Effector memory CD4-positive, alpha-beta T cell (primary cell): Measurements from ENCODE around the gene GPR87.

Experiments
- DNase-seq, 3 donors: peaks; one replicate each; pipeline ENCODE4 v3.0.0-alpha.2; 2020
- H3K27ac ChIP-seq: 2 replicates; pipeline ENCODE4 v1.7.0; 2013; ENCODE audit warnings: mild to moderate bottlenecking, low read length, moderate library complexity; ENCODE audit not compliant: insufficient read depth, poor library complexity, severe bottlenecking
- H3K27me3 ChIP-seq: replicated peaks from 2 replicates; pipeline ENCODE4 v1.7.0; 2013; ENCODE audit warnings: mild to moderate bottlenecking, low read length; ENCODE audit not compliant: insufficient read depth, control insufficient read depth, poor library complexity, severe bottlenecking
- H3K36me3 ChIP-seq: 2 replicates; pipeline ENCODE4 v1.7.0; 2013; ENCODE audit warnings: mild to moderate bottlenecking, low read length, moderate library complexity; ENCODE audit not compliant: control insufficient read depth, insufficient read depth
- H3K4me1 ChIP-seq: 2 replicates; pipeline ENCODE4 v1.7.0; 2013; ENCODE audit warnings: low read length, mild to moderate bottlenecking; ENCODE audit not compliant: control insufficient read depth, insufficient read depth, poor library complexity, severe bottlenecking
- H3K4me3 ChIP-seq: 2 replicates; pipeline ENCODE4 v1.7.0; 2013; ENCODE audit warnings: low read length, low read depth, mild to moderate bottlenecking; ENCODE audit not compliant: insufficient read depth, poor library complexity, severe bottlenecking
- H3K9me3 ChIP-seq: 2 replicates; pipeline ENCODE4 v1.7.0; 2013; ENCODE audit warnings: mild to moderate bottlenecking, low read length, moderate library complexity; ENCODE audit not compliant: control insufficient read depth

GPR87 gene

DNA sequence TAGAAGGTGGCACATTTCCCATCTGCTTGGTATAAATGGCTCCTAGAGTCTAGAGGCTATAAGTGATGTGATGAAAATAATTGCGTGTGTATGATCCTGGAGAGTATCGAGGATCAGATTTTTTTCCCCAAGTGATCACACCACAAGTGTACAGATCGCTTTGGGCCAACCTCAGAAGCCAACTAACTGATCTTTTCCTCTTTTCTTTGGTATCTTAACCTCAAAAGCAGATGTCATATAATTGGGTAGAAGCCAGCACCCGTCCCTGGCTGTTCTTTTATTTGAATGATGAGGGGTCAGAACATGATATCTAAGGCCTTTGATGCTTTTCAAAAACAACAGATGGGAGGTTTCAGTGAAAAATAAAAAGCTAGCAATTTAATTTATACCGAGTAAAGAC lies 41.5 kb downstream of the GPR87 start:
- no peak for DNase-seq
- no peak overlapping the region for H3K27ac ChIP-seq
- H3K4me3 ChIP-seq, result no peak overlapping the region
- H3K36me3 ChIP-seq, result no peaks in the 10 kb centered on the region
- no peaks in the 10 kb centered on the region for H3K27me3 ChIP-seq
- peaks cover 16% of the 10 kb centered on the region for H3K4me1 ChIP-seq
- no peaks in the 10 kb centered on the region for H3K9me3 ChIP-seq

DNA sequence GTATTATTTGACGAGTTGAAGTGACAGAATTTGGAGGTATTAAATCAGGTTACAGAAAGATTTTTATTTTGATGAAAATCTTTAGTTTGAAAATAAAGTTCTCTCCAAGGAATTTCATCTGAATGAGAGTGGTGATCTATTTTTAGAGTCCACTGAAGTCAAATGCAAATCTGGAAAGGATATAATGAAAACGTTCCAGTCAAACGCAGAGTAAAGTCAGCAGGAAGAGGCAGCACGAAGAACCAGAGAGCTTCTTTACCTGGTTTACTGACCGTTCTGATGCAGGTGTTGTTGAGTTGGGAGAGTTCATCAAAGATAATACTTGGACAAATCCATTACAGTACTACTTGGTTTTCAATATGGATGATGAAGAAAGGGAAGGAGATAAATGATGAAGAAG lies 47.0 kb downstream of the GPR87 start:
- no peak overlapping the region for H3K27ac ChIP-seq
- no peaks in the 10 kb centered on the region for H3K9me3 ChIP-seq
- no peaks in the 10 kb centered on the region for H3K36me3 ChIP-seq
- peaks cover 4% of the 10 kb centered on the region for H3K4me1 ChIP-seq
- H3K27me3 ChIP-seq, result no peaks in the 10 kb centered on the region
- no peak overlapping the region for H3K4me3 ChIP-seq
- DNase-seq, result no peak

DNA sequence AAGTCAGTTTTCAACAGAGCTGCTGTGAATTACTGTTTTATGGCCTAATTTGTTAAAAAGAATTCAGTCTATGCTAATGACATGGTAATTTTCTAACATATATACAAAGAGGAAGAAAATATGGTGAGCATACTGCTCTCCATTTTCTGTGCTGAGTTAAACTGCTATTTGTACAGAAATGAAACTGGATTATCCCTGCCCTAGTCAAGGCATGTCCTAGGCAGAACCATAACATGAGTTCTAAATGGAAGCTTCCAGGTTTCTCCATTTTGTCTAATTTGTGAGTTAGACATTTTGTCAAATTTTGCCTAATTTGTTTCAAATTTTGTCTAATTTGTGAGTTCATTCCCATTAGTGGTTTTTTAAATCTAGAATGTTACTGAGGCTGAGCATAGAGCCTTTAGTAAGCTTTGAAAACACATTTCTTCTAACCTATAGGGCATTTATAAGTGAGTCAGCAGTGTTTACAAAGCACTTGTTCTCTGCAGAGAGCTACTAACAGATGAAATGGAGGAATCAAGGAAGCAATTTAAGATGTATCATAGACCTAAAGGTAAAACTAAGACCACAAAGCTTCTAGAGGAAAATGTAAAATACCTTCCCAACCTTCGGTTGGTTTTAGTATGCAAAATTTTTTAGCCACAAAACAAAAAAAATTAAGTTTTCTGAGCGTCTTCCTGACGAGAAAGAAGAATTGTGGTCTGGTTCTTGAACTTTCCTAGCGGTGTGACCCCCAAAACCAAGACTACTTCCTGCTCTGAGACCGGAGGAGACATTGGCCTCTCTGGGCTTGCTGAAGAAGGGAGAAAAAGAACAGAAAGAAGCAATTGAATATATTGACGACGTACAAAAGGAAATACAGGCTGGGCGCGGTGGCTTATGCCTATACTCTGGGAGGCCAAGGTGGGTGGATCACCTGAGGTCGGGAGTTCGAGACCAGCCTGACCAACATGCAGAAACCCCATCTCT lies 48.1 kb downstream of the GPR87 start:
- Histone ChIP-seq H3K27ac (no peak overlapping the region), H3K4me3 (no peak overlapping the region), H3K9me3 (no peaks in the 10 kb centered on the region), H3K27me3 (no peaks in the 10 kb centered on the region), H3K4me1 (peaks cover 4% of the 10 kb centered on the region), H3K36me3 (no peaks in the 10 kb centered on the region)
- no peak for DNase-seq

DNA sequence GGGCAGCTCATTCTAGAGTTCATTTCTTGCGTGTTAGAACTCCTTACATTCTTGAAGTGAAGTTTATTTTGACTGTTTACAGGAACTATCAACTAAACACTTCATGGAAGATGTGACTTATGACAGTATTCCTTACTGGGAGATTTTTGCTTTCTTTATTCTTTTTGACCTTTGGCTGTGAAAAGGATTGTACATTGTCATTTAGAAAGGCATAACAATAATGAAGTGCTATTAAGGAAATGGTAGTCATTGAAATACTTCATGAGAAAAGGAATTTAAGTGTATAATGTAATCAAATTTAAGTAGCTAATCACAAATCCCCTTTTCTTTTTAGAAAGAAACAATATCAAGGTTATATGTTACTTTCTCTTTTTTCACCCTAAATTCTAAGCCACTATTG lies 49.6 kb downstream of the GPR87 start:
- Histone ChIP-seq H3K36me3 (no peaks in the 10 kb centered on the region), H3K4me1 (peaks cover 4% of the 10 kb centered on the region), H3K27me3 (no peaks in the 10 kb centered on the region), H3K4me3 (no peak overlapping the region), H3K9me3 (no peaks in the 10 kb centered on the region), H3K27ac (no peak overlapping the region)
- no peak for DNase-seq

DNA sequence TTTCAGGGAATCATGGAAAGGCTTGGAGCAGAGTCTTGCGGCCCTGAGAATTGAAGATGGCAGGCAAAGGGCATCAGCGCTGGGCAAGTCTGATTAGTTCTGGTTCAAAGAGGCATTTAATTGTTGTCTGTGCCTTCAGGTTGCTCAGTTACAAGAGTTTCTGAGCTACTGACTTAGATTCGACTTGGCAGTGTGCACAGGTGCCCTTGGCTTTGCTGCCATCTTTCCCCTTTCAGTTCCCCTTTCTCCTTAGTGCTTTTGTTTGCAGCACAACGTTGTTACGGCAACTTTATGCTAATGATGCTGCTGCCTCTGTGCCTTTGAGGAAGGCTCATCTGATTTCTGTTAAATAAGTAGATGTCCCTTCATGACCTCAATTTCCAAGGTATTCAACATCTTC lies 50.8 kb downstream of the GPR87 start:
- no peak overlapping the region for H3K27ac ChIP-seq
- no peaks in the 10 kb centered on the region for H3K9me3 ChIP-seq
- no peaks in the 10 kb centered on the region for H3K27me3 ChIP-seq
- DNase-seq, result no peak
- peaks cover 4% of the 10 kb centered on the region for H3K4me1 ChIP-seq
- H3K4me3 ChIP-seq, result no peak overlapping the region
- H3K36me3 ChIP-seq, result no peaks in the 10 kb centered on the region

DNA sequence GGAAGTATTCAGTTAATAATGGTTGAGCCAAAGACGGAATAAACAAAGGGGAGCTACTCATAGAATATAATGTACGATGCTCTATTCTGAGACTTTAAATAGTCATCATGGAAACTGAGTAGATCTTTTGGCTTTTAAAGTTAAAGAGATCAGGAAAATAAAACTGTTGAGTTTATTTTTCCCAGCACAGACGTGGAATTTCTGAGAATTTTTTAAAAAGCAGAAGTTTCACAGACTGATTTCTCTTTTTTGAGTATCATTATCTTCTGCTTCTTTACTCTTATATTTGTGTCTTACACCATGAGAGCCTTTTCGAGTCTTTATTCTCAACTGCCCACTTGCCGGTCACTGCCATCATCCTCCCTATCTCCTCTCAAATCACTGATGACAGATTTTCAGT lies 51.5 kb downstream of the GPR87 start:
- no peak for DNase-seq
- no peak overlapping the region for H3K27ac ChIP-seq

DNA sequence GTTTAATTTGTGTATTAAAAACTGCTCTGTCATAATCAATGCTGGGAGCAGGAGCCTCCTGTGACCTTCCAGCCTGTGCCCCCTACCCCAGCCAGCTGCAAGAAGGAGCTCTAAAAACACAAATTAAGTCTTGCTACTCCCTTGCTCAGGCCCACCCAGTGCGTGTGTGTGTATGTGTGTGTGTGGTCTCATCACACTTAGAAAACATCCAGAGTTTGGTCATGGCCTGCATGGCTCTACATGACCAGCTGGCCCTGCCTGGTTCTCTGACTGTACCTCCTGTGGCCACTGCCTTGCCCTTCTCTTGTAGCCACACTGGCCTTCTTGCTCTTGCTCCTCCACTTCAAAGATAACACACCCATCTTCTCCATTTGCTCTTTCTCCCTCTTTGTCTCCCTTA lies 52.0 kb downstream of the GPR87 start:
- no peak overlapping the region for H3K27ac ChIP-seq

More for the DNA sequence above, 51.5 kb downstream of the GPR87 start:
- Histone ChIP-seq H3K27me3 (no peaks in the 10 kb centered on the region), H3K36me3 (no peaks in the 10 kb centered on the region), H3K4me1 (peaks cover 4% of the 10 kb centered on the region), H3K9me3 (no peaks in the 10 kb centered on the region), H3K4me3 (no peak overlapping the region)

DNA sequence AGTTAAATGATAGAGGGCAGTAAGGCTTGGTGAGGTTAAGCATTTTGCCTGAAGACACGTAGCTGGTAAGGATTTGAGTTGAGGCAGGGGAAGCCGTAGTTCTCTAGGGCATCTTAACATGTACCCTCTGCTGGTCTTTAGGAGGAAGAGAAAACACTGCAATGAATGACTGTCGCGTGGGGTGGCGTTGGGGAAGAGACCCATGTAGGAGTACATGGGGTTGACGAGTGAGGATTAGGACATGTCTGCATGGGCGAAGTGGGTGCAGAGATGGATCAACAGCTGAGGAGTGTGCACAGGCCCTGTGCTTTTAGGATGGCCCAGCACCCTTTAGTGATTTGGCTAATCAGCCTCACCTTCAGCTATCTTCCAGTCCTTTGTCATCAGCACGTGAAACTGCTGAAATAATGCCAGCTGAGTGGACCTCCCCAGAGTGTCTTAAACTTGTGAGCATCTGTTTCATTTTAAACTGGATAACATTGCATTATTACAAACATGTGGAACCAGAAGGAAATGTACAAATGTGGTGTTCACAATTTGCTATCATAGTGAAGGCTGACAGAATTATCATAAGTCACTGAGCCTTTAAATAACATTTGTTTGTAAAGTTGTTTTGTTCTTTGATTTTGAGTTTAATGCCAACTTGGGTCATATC lies 53.6 kb downstream of the GPR87 start:
- Histone ChIP-seq H3K27me3 (no peaks in the 10 kb centered on the region), H3K9me3 (no peaks in the 10 kb centered on the region), H3K4me3 (no peak overlapping the region), H3K36me3 (no peaks in the 10 kb centered on the region), H3K27ac (no peak overlapping the region), H3K4me1 (no peaks in the 10 kb centered on the region)
- no peak for DNase-seq

More for the DNA sequence above, 52.0 kb downstream of the GPR87 start:
- no peak overlapping the region for H3K4me3 ChIP-seq
- H3K4me1 ChIP-seq, result peaks cover 4% of the 10 kb centered on the region
- no peaks in the 10 kb centered on the region for H3K27me3 ChIP-seq
- no peaks in the 10 kb centered on the region for H3K9me3 ChIP-seq
- no peak for DNase-seq
- no peaks in the 10 kb centered on the region for H3K36me3 ChIP-seq

GRCh38 chr3:151259664-151260063 lies 57.0 kb downstream of the GPR87 start:
- Histone ChIP-seq H3K36me3 (no peaks in the 10 kb centered on the region), H3K27ac (no peak overlapping the region), H3K27me3 (no peaks in the 10 kb centered on the region), H3K4me1 (no peaks in the 10 kb centered on the region), H3K9me3 (no peaks in the 10 kb centered on the region), H3K4me3 (no peak overlapping the region)
- DNase-seq, result no peak

- Histone ChIP-seq H3K4me3 (no peak overlapping the region), H3K9me3 (no peaks in the 10 kb centered on the region), H3K27me3 (no peaks in the 10 kb centered on the region), H3K36me3 (no peaks in the 10 kb centered on the region), H3K4me1 (no peaks in the 10 kb centered on the region), H3K27ac (no peak overlapping the region)
- DNase-seq, result no peak
Measured at GRCh38 chr3:151256749-151257148, 59.9 kb downstream of the GPR87 start.
